NCI-H2171 (cell line): ENCODE measurements around the gene FRY.

Source experiments
- DNase-seq: peaks from one replicate; lab custom pipeline; 2025; lab: John Stamatoyannopoulos, UW

Gene FRY

DNA sequence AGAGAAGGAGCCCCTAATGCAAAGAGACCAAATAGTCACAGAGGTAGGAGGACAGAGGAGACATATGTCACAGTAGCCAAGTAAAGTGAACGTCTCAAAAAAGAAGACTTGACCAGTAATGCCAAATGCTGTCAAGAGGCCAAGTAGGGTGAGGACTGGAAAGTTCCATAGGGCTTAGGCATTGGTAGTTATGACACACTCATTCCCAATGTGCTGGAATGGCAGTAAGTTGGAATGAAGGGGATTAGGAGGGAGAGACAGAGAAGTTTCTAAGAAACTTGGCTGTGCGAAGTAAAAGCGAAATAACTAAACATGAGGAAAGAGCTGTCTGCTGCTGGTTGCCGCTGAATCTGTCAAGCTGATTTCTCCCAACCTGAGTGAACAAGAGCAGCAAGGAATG is 14.9 kb upstream of the FRY start:
- no peak for DNase-seq

GRCh38 chr13:32017474-32017873 is 14.1 kb upstream of the FRY start:
- no peak for DNase-seq

DNA sequence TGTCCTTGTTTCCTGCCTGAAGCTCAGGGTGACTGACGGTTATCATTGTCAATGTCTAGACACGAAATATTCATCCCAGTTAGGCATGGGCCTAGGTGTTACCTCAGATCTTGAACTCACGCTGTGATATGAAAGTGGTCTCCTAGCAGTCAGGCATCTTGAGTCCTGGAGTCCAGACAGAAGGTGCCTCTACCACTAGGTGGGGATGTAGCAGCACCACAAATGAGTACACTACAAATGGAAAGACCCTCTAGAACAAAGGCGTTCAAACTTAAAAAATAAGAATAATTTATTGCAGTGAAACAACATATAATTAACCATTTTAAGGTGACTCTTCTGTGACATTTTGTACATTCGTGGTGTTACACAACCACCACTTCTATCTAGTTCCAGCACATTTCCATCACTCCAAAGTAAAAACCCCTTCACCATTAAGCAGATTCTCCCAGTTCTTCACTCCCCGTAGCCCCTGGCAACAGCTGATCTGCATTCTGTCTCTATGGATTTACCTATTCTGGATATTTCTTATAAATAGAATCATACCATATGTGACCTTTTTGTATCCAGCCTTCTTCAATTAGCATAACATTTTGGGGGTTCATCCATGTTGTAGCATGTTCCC is 11.9 kb upstream of the FRY start:
- peak; percentile 10 for DNase-seq

DNA sequence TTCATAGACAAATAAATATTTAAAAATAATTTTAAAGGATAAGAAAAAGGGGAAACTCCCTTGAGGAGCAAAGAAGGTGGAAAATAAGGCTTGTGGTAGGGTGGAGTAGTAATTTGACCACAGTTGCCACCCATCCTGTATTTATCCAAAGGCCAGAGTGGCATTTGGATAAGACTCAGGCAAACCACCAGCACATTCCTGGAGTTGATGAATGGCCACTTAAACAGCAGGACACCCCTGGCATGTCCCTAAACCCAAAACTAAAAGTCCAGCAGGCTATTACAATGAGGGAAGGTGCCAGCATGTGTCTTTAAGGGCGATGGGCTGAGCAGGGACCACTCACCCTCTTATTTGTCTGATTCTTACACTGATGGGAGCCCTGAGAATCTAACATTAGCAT is 9.8 kb upstream of the FRY start:
- no peak for DNase-seq

GRCh38 chr13:32022311-32022710 is 9.3 kb upstream of the FRY start:
- no peak for DNase-seq

- no peak for DNase-seq
These were observed 8.5 kb upstream of the FRY start for GRCh38 chr13:32023096-32023495.

DNA sequence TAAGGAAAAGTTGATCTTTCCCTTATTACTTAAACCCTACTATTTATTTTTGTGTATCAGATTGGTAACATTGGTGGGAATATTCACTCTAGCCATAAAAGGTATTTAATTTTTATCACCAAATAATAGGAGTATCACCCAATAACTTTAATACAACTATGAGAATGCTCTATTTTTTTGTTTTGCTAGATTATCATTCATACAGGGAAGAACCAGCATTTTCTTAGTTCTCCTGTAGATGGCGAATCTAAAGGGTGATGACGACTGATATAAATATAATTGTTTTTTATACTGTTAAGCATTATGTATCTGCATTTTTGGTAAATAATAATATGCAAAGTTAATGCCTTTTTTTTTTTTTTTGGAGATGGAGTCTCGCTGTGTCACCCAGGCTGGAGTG is 7.9 kb upstream of the FRY start:
- DNase-seq = no peak

- no peak for DNase-seq
These were observed 6.8 kb upstream of the FRY start for GRCh38 chr13:32024750-32025149.

- DNase-seq = no peak
These were observed 5.8 kb upstream of the FRY start for GRCh38 chr13:32025730-32026129.

DNA sequence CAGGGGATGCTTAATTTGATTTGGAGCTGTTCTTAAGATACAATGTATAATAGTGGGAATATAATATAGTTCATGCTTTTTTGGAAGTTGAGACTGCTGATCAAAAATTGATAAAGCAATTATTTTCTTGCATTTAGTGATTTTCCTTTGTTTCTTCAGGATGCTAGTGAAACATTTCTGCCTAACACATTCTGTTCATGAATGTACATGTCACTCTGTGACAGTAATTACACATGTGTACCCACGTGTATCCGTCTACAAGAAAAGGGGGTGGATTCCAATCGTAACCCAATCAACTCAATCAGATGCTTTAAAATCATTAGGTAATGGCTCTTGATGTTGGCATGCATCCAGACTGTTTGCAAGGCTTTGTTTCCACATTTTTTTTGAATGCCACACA is 5.0 kb upstream of the FRY start:
- DNase-seq = no peak

- no peak for DNase-seq
These were observed 2.9 kb upstream of the FRY start for GRCh38 chr13:32028711-32029110.

GRCh38 chr13:32029684-32030083 is 1.9 kb upstream of the FRY start:
- no peak for DNase-seq

DNA sequence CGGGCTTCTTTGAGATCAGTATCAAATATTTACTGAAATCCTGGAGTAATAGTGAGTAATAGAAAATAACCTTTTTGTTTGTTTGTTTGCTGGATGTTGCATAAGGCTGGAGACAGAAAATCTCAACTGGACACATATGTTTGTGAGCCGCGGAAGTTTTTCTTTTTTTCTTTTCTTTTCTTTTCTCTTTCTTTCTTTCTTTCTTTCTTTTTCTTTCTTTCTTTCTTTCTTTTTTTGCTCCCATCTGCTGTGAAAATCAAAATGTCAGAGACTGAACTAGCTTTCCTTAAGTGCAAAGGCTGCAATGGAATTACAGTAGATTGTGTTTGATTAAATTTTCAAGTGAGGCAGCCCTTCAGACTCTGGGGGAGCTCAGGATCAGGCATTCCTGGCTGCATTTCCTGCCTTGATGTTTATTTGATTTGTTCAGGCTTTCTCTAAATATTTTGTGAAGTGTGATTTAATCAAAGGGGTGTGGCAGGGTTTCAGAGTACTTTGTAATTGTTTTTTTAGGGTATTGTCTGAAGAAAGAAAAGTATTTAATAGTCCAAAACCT is 319 bp downstream of the FRY start:
- DNase-seq = no peak

DNA sequence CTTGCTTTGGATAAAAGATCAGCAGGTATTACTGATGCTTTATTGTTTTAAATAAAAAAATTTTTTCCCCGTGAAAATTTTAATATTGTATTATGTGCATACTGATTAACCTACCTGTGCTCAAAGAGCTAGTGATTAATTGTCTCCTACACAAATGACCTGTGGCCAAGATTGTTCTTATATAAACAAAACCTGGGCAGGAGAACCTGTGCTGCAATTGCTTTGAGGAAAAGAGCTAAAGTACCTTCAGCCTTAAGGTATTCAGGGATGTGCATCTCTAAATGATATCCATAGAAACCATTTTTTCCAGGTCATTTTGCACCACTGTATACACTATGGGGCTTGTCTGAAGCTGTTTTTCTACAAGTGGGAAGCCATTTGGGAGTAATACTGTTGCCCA is 1.2 kb downstream of the FRY start:
- no peak for DNase-seq

GRCh38 chr13:32033744-32034143 is 2.2 kb downstream of the FRY start:
- DNase-seq = no peak

- no peak for DNase-seq
These were observed 4.1 kb downstream of the FRY start for GRCh38 chr13:32035716-32036115.

DNA sequence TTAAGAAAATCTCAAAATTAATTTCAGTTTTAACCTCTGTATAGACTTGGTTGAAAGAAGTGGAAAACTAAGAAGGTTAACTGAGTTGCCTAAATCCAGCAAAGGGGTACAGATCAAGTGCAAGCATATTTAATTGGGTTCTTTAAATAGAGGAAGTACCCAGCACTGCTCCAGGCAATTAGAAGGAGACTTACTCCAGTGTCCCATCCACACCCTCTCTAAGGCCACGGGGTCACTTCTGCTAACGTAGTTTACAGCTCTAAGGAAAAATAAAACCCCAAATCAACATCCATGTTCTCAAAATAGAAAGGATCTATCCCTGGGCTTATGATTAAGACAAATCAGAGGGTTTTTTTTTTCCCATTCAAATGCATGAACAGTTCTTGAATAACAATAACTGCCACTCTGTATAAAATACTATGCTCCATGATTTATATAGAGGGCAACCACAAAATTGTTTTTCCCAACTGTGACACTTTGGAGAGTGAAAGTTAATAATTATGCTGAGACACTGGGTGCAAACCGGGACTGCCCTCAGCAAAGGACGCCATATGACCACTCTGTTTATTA is 4.6 kb downstream of the FRY start:
- no peak for DNase-seq

DNA sequence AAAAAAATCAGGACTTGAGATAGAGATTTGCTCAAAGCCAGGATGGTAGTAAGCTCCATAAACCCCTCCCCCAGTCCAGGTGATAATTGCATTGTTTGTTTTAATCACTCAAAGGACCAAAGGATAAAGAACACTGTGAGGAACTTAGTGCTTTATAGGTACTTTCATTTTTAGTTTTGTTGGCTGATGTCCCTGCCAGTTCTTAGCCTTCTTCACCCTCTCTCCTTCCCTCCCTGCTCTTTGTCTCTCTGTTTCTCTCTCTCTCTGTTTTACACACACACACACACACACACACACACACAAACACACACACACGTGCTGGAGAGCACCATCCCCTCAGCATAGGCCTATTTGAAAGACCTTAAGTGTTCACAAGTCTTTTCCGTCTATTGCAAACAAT is 5.2 kb downstream of the FRY start:
- no peak for DNase-seq

GRCh38 chr13:32037471-32037870 is 5.9 kb downstream of the FRY start:
- DNase-seq = no peak

DNA sequence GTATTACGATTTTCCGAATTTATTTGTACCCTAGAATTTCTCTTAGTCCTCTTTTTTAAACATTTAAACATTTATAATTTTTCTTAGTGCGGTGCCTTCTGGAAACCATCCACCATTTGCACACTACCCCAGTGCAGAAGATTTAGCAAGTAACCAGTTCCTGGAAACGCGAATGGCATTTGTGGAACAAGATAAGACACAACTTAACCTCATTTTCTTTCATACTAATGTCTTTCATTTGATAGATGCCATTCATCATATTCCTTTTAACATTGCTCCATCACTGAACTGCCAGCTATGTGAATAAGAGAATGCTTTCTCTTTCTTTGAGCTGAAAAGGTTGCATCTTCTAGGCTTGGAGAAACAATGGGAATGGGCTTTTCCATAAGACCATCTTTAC is 6.8 kb downstream of the FRY start:
- no peak for DNase-seq

GRCh38 chr13:32039056-32039455 is 7.5 kb downstream of the FRY start:
- DNase-seq = no peak

- DNase-seq = no peak
These were observed 8.0 kb downstream of the FRY start for GRCh38 chr13:32039528-32039927.

GRCh38 chr13:32040052-32040642 is 8.6 kb downstream of the FRY start:
- no peak for DNase-seq

GRCh38 chr13:32040689-32041088 is 9.1 kb downstream of the FRY start:
- no peak for DNase-seq
